Prostate gland (tissue), 2 donors: ENCODE results near the gene LHFPL3. TPM values are rescaled to one million over a fixed set of nuclear protein-coding genes. Genes with fewer than 3 reads are reported as not detected.

ENCODE experiments used
- DNase-seq: peaks from one replicate; pipeline ENCODE4 v3.0.0-alpha.2; 2019; ENCODE audit warnings: low spot score
- H3K27ac ChIP-seq, 2 donors: fragments of 200-600 bp; sonication (generic); 2 replicates each; pipeline ENCODE4 v1.5.1; 2017 to 2019
- H3K27me3 ChIP-seq: fragments of 200-600 bp; sonication (generic); replicated peaks from 2 replicates; pipeline ENCODE4 v1.5.1; 2019; ENCODE audit not compliant: insufficient read depth
- H3K36me3 ChIP-seq, 2 donors: fragments of 200-600 bp; sonication (generic); 1 replicate in 1 of 2; 2 replicates in 1 of 2; pipeline versions ENCODE4 v1.5.1 to v1.8.1; 2017 to 2019
- H3K4me1 ChIP-seq: fragments of 200-600 bp; sonication (generic); replicated peaks from 2 replicates; pipeline ENCODE4 v1.5.1; 2019
- H3K4me3 ChIP-seq, 2 donors: fragments of 200-600 bp; sonication (generic); 2 replicates each; pipeline ENCODE4 v1.5.1; 2017 to 2019
- H3K9me3 ChIP-seq: fragments of 200-600 bp; sonication (generic); 2 replicates; pipeline ENCODE4 v1.5.1; 2017
- POLR2A ChIP-seq: fragments of 450-650 bp; IDR thresholded peaks from one replicate; pipeline ENCODE4 v1.6.1; 2016; ENCODE audit warnings: antibody characterized with exemption, mild to moderate bottlenecking
- POLR2AphosphoS5 ChIP-seq: sonication (generic); formaldehyde crosslinking; IDR thresholded peaks from one replicate; pipeline ENCODE4 v1.6.1; 2017; ENCODE audit warnings: antibody characterized with exemption
- WGBS: methylation state at CpG from one replicate; pipeline ENCODE4 v1.1.5; 2018; 5-methylcytosine and 5-hydroxymethylcytosine counted together
- intact Hi-C: fragments of 100-400 bp; cut with DNase I; formaldehyde crosslinking; loops from one replicate; pipeline ENCODE4 v1.14.2; 2022
- total RNA-seq, 2 donors: library from RNA; depleted of rRNA; stranded (reverse); fragments of >200 nt; gene quantifications; one replicate each; pipeline ENCODE4 v1.1.0, GENCODE V29; 2016
- TF ChIP-seq, protein P1 (sequence below), 4 experiments: fragments of 200-600 bp in 2 of 4; fragments of 450-650 bp in 2 of 4; sonication (generic) in 2 of 4; IDR thresholded peaks; 1 replicate in 3 of 4; 2 replicates in 1 of 4; pipeline ENCODE4 v1.5.1; 2016 to 2019; ENCODE audit warnings: antibody characterized with exemption in 4 of 4, mild to moderate bottlenecking in 2 of 4, moderate library complexity in 2 of 4

The LHFPL3 gene
- total RNA-seq, 2 donors from 2014 or later, result 0.14 TPM; not detected in 1

DNA sequence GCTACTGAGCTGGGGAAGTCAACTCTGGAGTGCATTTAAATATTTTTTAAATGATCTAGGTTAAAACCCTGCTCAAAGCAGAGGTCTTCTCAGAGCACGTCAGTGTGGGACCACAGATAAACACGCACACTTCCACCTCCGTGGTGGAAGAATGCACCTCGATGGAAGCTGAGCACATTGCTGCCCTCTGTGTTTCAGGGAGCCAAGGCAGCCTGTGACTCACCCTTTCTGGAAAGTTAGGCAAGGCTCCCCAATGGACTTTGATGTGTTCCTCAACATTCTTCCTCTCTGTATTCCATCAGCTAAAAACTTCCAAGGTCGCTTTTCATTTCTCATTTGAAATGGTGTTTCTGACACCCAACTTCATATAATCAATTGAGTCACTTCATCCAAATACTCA lies 514.8 kb downstream of the LHFPL3 start:
- TF ChIP-seq, protein P1, sequence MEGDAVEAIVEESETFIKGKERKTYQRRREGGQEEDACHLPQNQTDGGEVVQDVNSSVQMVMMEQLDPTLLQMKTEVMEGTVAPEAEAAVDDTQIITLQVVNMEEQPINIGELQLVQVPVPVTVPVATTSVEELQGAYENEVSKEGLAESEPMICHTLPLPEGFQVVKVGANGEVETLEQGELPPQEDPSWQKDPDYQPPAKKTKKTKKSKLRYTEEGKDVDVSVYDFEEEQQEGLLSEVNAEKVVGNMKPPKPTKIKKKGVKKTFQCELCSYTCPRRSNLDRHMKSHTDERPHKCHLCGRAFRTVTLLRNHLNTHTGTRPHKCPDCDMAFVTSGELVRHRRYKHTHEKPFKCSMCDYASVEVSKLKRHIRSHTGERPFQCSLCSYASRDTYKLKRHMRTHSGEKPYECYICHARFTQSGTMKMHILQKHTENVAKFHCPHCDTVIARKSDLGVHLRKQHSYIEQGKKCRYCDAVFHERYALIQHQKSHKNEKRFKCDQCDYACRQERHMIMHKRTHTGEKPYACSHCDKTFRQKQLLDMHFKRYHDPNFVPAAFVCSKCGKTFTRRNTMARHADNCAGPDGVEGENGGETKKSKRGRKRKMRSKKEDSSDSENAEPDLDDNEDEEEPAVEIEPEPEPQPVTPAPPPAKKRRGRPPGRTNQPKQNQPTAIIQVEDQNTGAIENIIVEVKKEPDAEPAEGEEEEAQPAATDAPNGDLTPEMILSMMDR (IDR thresholded peaks at IDR 0.05), result no peak
- TF ChIP-seq POLR2AphosphoS5 (no peak), POLR2A (no peak)
- no peak overlapping the region for H3K4me3 ChIP-seq
- no peaks in the 10 kb centered on the region for H3K4me1 ChIP-seq
- intact Hi-C loops, result loop anchor here (10.0 kb wide), 1 partner anchor 1268 kb away; no protein-coding TSS in a partner anchor
- no peaks in the 10 kb centered on the region for H3K27me3 ChIP-seq
- no peaks in the 10 kb centered on the region for H3K36me3 ChIP-seq
- 72% methylated on average over 5 of the region's 5 CpGs for WGBS
- no peaks in the 10 kb centered on the region for H3K9me3 ChIP-seq
- DNase-seq, result no peak
- no peak overlapping the region for H3K27ac ChIP-seq

DNA sequence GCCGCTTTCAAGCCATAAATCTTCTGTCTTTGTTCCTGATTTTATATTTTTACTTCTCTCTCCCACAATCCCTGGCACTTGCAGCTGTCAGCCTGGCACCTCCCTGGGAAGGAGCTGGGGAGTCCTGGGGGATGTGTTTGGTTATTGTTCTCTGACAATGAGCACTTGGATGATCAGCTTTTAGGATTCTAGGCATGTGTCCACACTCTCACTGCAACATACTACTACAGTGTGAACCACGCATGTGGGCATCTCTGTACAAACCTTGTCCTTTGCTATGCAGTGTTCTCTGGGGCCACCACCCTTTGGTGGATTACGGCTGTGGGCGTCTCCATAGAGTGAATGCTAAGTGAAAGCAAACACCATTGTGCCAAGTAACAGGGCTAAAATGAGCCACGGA lies 517.2 kb downstream of the LHFPL3 start:
- no peak for TF ChIP-seq POLR2A
- TF ChIP-seq POLR2AphosphoS5, result no peak
- TF ChIP-seq, protein P1 (IDR thresholded peaks at IDR 0.05), result no peak
- Histone ChIP-seq H3K27me3 (no peaks in the 10 kb centered on the region), H3K27ac (no peak overlapping the region), H3K9me3 (no peaks in the 10 kb centered on the region), H3K36me3 (no peaks in the 10 kb centered on the region), H3K4me3 (no peak overlapping the region), H3K4me1 (no peaks in the 10 kb centered on the region)
- no peak for DNase-seq
- 59% methylated on average over 5 of the region's 5 CpGs for WGBS
- intact Hi-C loops, result loop anchor here (5.0 to 10.0 kb wide), 2 partner anchors 613 to 1271 kb away; no protein-coding TSS in a partner anchor

DNA sequence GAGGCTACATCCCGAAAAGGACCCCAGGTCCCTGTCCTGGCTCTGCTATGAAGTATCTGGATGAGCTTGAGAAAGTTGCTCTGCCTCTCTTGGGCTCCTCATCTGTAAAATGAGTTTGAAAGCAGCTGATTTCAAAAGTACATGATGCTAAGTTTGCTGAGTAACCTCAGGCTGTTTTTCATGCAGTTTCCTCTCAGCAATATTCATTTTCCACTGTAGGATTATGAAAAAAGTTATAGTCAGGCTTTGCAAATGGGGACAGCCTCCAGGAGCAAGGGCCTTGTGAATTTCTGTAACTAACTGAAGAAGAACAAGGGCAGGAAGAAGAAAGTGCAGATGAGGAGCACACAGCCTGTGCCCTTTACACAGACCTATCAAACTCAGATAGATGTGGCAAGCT lies 518.3 kb downstream of the LHFPL3 start:
- TF ChIP-seq POLR2A (no peak), POLR2AphosphoS5 (no peak)
- TF ChIP-seq, protein P1 (IDR thresholded peaks at IDR 0.05), result no peak
- H3K4me3 ChIP-seq, result no peak overlapping the region
- no peaks in the 10 kb centered on the region for H3K27me3 ChIP-seq
- no peaks in the 10 kb centered on the region for H3K4me1 ChIP-seq
- H3K36me3 ChIP-seq, result no peaks in the 10 kb centered on the region
- intact Hi-C loops, result loop anchor here (5.0 to 10.0 kb wide), 2 partner anchors 614 to 1272 kb away; no protein-coding TSS in a partner anchor
- WGBS, result 94% methylated on average over 1 of the region's 1 CpG
- H3K27ac ChIP-seq, result no peak overlapping the region
- no peaks in the 10 kb centered on the region for H3K9me3 ChIP-seq
- no peak for DNase-seq

DNA sequence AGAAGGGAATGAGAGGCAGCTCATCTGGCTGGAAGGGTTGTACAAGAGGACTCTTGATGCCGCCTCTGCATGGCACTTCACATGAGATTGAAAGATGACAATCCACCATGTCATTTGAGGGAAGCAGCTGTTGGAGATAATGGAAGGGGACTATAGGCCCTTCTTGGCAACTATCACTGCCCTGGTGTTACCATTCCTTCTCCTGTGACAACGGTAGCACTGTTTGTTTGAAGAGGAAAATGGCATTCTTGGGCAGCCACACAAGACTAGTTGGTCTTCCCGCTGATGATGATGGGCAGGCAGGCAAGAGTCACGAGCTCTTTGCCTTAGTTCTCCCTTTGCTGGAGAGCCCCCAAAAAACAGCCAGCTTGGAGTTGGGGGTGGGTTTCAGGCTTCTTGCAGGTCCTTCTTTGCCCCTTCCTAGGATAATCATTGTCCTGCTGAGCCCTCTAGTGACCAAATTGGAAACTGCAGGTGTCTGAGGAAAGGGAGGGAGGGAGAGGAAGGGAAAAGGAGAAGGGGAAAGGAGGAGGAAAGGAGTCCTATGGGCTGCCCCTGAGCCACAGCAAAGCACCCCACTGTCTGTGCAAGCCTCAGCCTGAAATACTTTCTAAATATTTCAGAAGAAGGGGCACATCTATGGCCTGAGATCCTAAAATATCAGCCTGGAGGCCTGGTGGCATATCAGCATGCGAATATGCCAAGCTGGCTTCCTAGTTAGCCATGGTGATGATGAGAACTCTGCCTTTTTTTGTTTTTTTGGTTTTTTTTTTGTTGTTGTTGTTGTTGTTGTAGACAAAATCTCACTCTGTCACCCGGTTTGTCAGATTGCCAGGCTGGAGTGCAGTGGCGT lies 520.0 kb downstream of the LHFPL3 start:
- no peaks in the 10 kb centered on the region for H3K27me3 ChIP-seq
- H3K36me3 ChIP-seq, result no peaks in the 10 kb centered on the region
- intact Hi-C loops, result loop anchor here (5.0 to 10.0 kb wide), 2 partner anchors 616 to 1274 kb away; no protein-coding TSS in a partner anchor
- H3K4me1 ChIP-seq, result no peaks in the 10 kb centered on the region
- WGBS, result 52% methylated on average over 7 of the region's 7 CpGs
- TF ChIP-seq POLR2AphosphoS5 (no peak), POLR2A (no peak)
- TF ChIP-seq, protein P1 (IDR thresholded peaks at IDR 0.05), result peak; percentile 65 to 83 (median 75)
- H3K9me3 ChIP-seq, result no peaks in the 10 kb centered on the region
- H3K4me3 ChIP-seq, result no peak overlapping the region
- peak; percentile 48 for DNase-seq
- no peak overlapping the region for H3K27ac ChIP-seq
